Aorta (tissue), 5 donors: ENCODE results near the gene TRIM59. TPM values are rescaled to one million over a fixed set of nuclear protein-coding genes. Genes with fewer than 3 reads are reported as not detected.

Experiments
- ATAC-seq: fragments of 200-7000 bp; cut with Tn5 transposase; one replicate; pipeline ENCODE4 v1.9.1; 2022; ENCODE audit warnings: moderate library complexity; ENCODE audit not compliant: low FRiP score
- DNase-seq, 2 donors: peaks; one replicate each; pipeline ENCODE4 v3.0.0-alpha.2; 2020
- H3K27ac ChIP-seq, 2 donors: one replicate each; pipeline ENCODE4 v1.5.1; 2013; ENCODE audit warnings: low read length in 2 of 2, mild to moderate bottlenecking in 2 of 2, moderate library complexity in 2 of 2, control low read depth in 1 of 2, inconsistent platforms in 1 of 2, low read depth in 1 of 2
- H3K27me3 ChIP-seq, 2 donors: one replicate each; pipeline ENCODE4 v1.6.1; 2013; ENCODE audit warnings: control low read depth in 1 of 2, low read length in 1 of 2, mild to moderate bottlenecking in 1 of 2, moderate library complexity in 1 of 2; ENCODE audit not compliant: insufficient read depth in 2 of 2, control insufficient read depth in 1 of 2
- H3K36me3 ChIP-seq, 2 donors: one replicate each; pipeline ENCODE4 v1.6.1; 2013; ENCODE audit warnings: control low read depth in 1 of 2, low read length in 1 of 2, mild to moderate bottlenecking in 1 of 2; ENCODE audit not compliant: insufficient read depth in 2 of 2, control insufficient read depth in 1 of 2
- H3K4me1 ChIP-seq, 2 donors: one replicate each; pipeline ENCODE4 v1.6.1; 2013; ENCODE audit warnings: low read length in 2 of 2, control low read depth in 1 of 2, mild to moderate bottlenecking in 1 of 2, moderate library complexity in 1 of 2; ENCODE audit not compliant: insufficient read depth in 2 of 2, control insufficient read depth in 1 of 2
- H3K4me3 ChIP-seq, 2 donors: one replicate each; pipeline ENCODE4 v1.5.1; 2013; ENCODE audit warnings: low read length in 2 of 2, control low read depth in 1 of 2, mild to moderate bottlenecking in 1 of 2
- H3K9me3 ChIP-seq: one replicate; pipeline ENCODE4 v1.6.1; 2013; ENCODE audit warnings: mild to moderate bottlenecking, low read length; ENCODE audit not compliant: control insufficient read depth
- WGBS, 2 donors: extraction: QIAGEN DNeasy Blood & Tissue Kit; methylation state at CpG; one replicate each; pipeline ENCODE4 v1.1.7; 2013; 5-methylcytosine and 5-hydroxymethylcytosine counted together
- intact Hi-C, 2 donors: fragments of 100-400 bp; cut with DNase I; formaldehyde crosslinking; loops; one replicate each; pipeline versions ENCODE4 v1.14.2 to v1.15.0; 2022
- polyA plus RNA-seq, 2 donors: library from polyadenylated mRNA; stranded (reverse); fragments of 200-250 nt; gene quantifications; one replicate each; pipeline ENCODE4 v1.2.3, GENCODE V29; 2013
- total RNA-seq, 2 donors: library from RNA; stranded (reverse); fragmentation: NEBNext Ultra II Directional; extraction: Animal tissue kit (Norgen Biotek cat#: 25700); gene quantifications; one replicate each; pipeline ENCODE4 v1.2.1, GENCODE V29; 2021
- donor health status: healthy with polysubstance abuse.
- donor health status: Bipolar disorder and iron deficiency.
- donor health status: DM: no; HTN: no; CAD: no.
- donor health status: DM: no; HTN: no; CAD: no.
- donor health status: DM: yes; HTN: yes; CAD: no.

TRIM59 gene
- total and polyA plus RNA-seq, 4 donors: 2.5 to 6.9 (median 3.4) TPM

- WGBS, 2 donors: 91 to 95% methylated on average over 4 of the region's 4 CpGs
- no peaks in the 10 kb centered on the region for H3K27me3 ChIP-seq
- H3K4me3 ChIP-seq: no peak overlapping the region
- H3K27ac ChIP-seq: no peak overlapping the region
- DNase-seq (no peak), ATAC-seq (no peak)
- no peaks in the 10 kb centered on the region for H3K36me3 ChIP-seq
- intact Hi-C loops: no loop called here
- no peaks in the 10 kb centered on the region for H3K9me3 ChIP-seq
- no peaks in the 10 kb centered on the region for H3K4me1 ChIP-seq
Observed at GRCh38 chr3:160451602-160452001, 2.0 kb upstream of the TRIM59 start.

- H3K4me3 ChIP-seq: no peak overlapping the region
- ATAC-seq (no peak), DNase-seq (no peak)
- intact Hi-C loops: no loop called here
- H3K4me1 ChIP-seq: no peaks in the 10 kb centered on the region
- H3K9me3 ChIP-seq: no peaks in the 10 kb centered on the region
- no peak overlapping the region for H3K27ac ChIP-seq
- H3K36me3 ChIP-seq: no peaks in the 10 kb centered on the region
- no peaks in the 10 kb centered on the region for H3K27me3 ChIP-seq
- 30 to 38% methylated on average over 3 of the region's 3 CpGs for WGBS, 2 donors
Observed at GRCh38 chr3:160450846-160451245, 1.3 kb upstream of the TRIM59 start.

GRCh38 chr3:160448845-160449635, 546 bp downstream of the TRIM59 start:
- peak in 1 of 2 donors; percentile 81 for DNase-seq
- no peaks in the 10 kb centered on the region for H3K36me3 ChIP-seq
- ATAC-seq: peak; percentile 68
- H3K27me3 ChIP-seq: no peaks in the 10 kb centered on the region
- H3K4me3 ChIP-seq: peak overlapping the region; percentile 80 to 84
- intact Hi-C loops: no loop called here
- H3K4me1 ChIP-seq: no peaks in the 10 kb centered on the region
- 1 to 2% methylated on average over 26 of the region's 26 CpGs for WGBS, 2 donors
- no peaks in the 10 kb centered on the region for H3K9me3 ChIP-seq
- H3K27ac ChIP-seq: peak overlapping the region in 1 of 2 donors; percentile 73

GRCh38 chr3:160447544-160447943, 2.0 kb downstream of the TRIM59 start:
- WGBS, 2 donors: 19 to 28% methylated on average over 3 of the region's 3 CpGs
- Histone ChIP-seq H3K36me3 (no peaks in the 10 kb centered on the region), H3K4me1 (no peaks in the 10 kb centered on the region), H3K27me3 (no peaks in the 10 kb centered on the region), H3K9me3 (no peaks in the 10 kb centered on the region), H3K4me3 (no peak overlapping the region), H3K27ac (no peak overlapping the region)
- DNase-seq (no peak), ATAC-seq (no peak)
- intact Hi-C loops: no loop called here

- Histone ChIP-seq H3K4me3 (no peak overlapping the region), H3K9me3 (no peaks in the 10 kb centered on the region), H3K4me1 (no peaks in the 10 kb centered on the region), H3K27ac (no peak overlapping the region), H3K36me3 (no peaks in the 10 kb centered on the region), H3K27me3 (no peaks in the 10 kb centered on the region)
- ATAC-seq (no peak), DNase-seq (no peak)
- intact Hi-C loops: no loop called here
- WGBS, 2 donors: 93 to 94% methylated on average over 13 of the region's 13 CpGs
Observed at GRCh38 chr3:160446522-160447056, 3.0 kb downstream of the TRIM59 start.

- Histone ChIP-seq H3K4me1 (no peaks in the 10 kb centered on the region), H3K4me3 (no peak overlapping the region), H3K27me3 (no peaks in the 10 kb centered on the region), H3K36me3 (no peaks in the 10 kb centered on the region), H3K9me3 (no peaks in the 10 kb centered on the region), H3K27ac (no peak overlapping the region)
- DNase-seq (no peak), ATAC-seq (no peak)
- WGBS, 2 donors: 95% methylated on average over 1 of the region's 1 CpG
- intact Hi-C loops: no loop called here
Observed at GRCh38 chr3:160445854-160446253, 3.7 kb downstream of the TRIM59 start.

- Histone ChIP-seq H3K36me3 (no peaks in the 10 kb centered on the region), H3K27ac (no peak overlapping the region), H3K9me3 (no peaks in the 10 kb centered on the region), H3K4me1 (no peaks in the 10 kb centered on the region), H3K27me3 (no peaks in the 10 kb centered on the region), H3K4me3 (no peak overlapping the region)
- WGBS, 2 donors: 96 to 98% methylated on average over 1 of the region's 1 CpG
- ATAC-seq: no peak
- DNase-seq: no peak
- intact Hi-C loops: no loop called here
Observed at GRCh38 chr3:160444411-160444810, 5.2 kb downstream of the TRIM59 start.

- no peak overlapping the region for H3K27ac ChIP-seq
- H3K27me3 ChIP-seq: no peaks in the 10 kb centered on the region
- intact Hi-C loops: no loop called here
- ATAC-seq (no peak), DNase-seq (no peak)
- H3K9me3 ChIP-seq: no peaks in the 10 kb centered on the region
- no peaks in the 10 kb centered on the region for H3K4me1 ChIP-seq
- 95 to 98% methylated on average over 7 of the region's 7 CpGs for WGBS, 2 donors
- no peak overlapping the region for H3K4me3 ChIP-seq
- no peaks in the 10 kb centered on the region for H3K36me3 ChIP-seq
Observed at GRCh38 chr3:160440687-160441086, 8.9 kb downstream of the TRIM59 start.

- WGBS, 2 donors: 76 to 83% methylated on average over 5 of the region's 5 CpGs
- ATAC-seq: no peak
- Histone ChIP-seq H3K4me1 (no peaks in the 10 kb centered on the region), H3K27ac (no peak overlapping the region), H3K4me3 (no peak overlapping the region), H3K9me3 (no peaks in the 10 kb centered on the region), H3K36me3 (peaks cover 0 to 2% of the 10 kb centered on the region in 2 donors), H3K27me3 (no peaks in the 10 kb centered on the region)
- intact Hi-C loops: no loop called here
- DNase-seq: no peak
Observed at GRCh38 chr3:160437083-160437455, 12.5 kb downstream of the TRIM59 start.
